H9 (cell line): ENCODE measurements around the gene UNC80. TPM values are rescaled to one million over a fixed set of nuclear protein-coding genes. Genes with fewer than 3 reads are reported as not detected.

ENCODE experiments used
- DNase-seq: peaks from one replicate; pipeline ENCODE4 v3.0.0-alpha.2; 2017
- H2AFZ ChIP-seq: one replicate; pipeline ENCODE4 v1.6.1; 2013; ENCODE audit warnings: mild to moderate bottlenecking, low read length, control low read depth, moderate library complexity
- H2AK5ac ChIP-seq: 2 replicates; pipeline ENCODE4 v1.6.1; 2013; ENCODE audit warnings: low read length, control low read depth, mixed read lengths; ENCODE audit not compliant: insufficient read length
- H2BK120ac ChIP-seq: one replicate; pipeline ENCODE4 v1.6.1; 2013; ENCODE audit warnings: low read depth, mild to moderate bottlenecking, low read length, control low read depth, inconsistent platforms; ENCODE audit not compliant: poor library complexity, severe bottlenecking
- H2BK12ac ChIP-seq: 2 replicates; pipeline ENCODE4 v1.6.1; 2013; ENCODE audit warnings: low read length, control low read depth, mixed read lengths, low read depth; ENCODE audit not compliant: insufficient read length
- H2BK15ac ChIP-seq: 2 replicates; pipeline ENCODE4 v1.6.1; 2013; ENCODE audit warnings: low read depth, low read length, control low read depth
- H2BK20ac ChIP-seq: one replicate; pipeline ENCODE4 v1.6.1; 2013; ENCODE audit warnings: low read depth, mild to moderate bottlenecking, low read length, control low read depth, inconsistent platforms; ENCODE audit not compliant: poor library complexity, severe bottlenecking
- H2BK5ac ChIP-seq: 2 replicates; pipeline ENCODE4 v1.6.1; 2013; ENCODE audit warnings: low read length, control low read depth, mixed read lengths; ENCODE audit not compliant: insufficient read length
- H3K14ac ChIP-seq: 2 replicates; pipeline ENCODE4 v1.6.1; 2013; ENCODE audit warnings: low read length, control low read depth; ENCODE audit not compliant: insufficient read depth
- H3K18ac ChIP-seq: 2 replicates; pipeline ENCODE4 v1.6.1; 2013; ENCODE audit warnings: low read depth, mild to moderate bottlenecking, mixed read lengths, low read length, control low read depth; ENCODE audit not compliant: insufficient read length
- H3K23ac ChIP-seq: 2 replicates; pipeline ENCODE4 v1.6.1; 2013; ENCODE audit warnings: low read length, control low read depth, mixed read lengths, low read depth; ENCODE audit not compliant: insufficient read length
- H3K23me2 ChIP-seq: 2 replicates; pipeline ENCODE4 v1.6.1; 2013; ENCODE audit warnings: low read depth, mild to moderate bottlenecking, mixed read lengths, low read length, control low read depth; ENCODE audit not compliant: insufficient read length, poor library complexity, severe bottlenecking
- H3K27ac ChIP-seq: 2 replicates; pipeline ENCODE4 v1.5.1; 2013; ENCODE audit warnings: low read length, control low read depth, mixed read lengths, low read depth; ENCODE audit not compliant: insufficient read length
- H3K27me3 ChIP-seq: 2 replicates; pipeline ENCODE4 v1.6.1; 2013; ENCODE audit warnings: low read length, control low read depth, inconsistent platforms; ENCODE audit not compliant: insufficient read depth
- H3K4ac ChIP-seq: 2 replicates; pipeline ENCODE4 v1.6.1; 2013; ENCODE audit warnings: low read depth, mild to moderate bottlenecking, control low read depth, inconsistent platforms, low read length, moderate library complexity
- H3K4me1 ChIP-seq: 2 replicates; pipeline ENCODE4 v1.6.1; 2013; ENCODE audit warnings: low read length, control low read depth, inconsistent platforms; ENCODE audit not compliant: insufficient read depth
- H3K4me2 ChIP-seq: 2 replicates; pipeline ENCODE4 v1.6.1; 2013; ENCODE audit warnings: low read length, control low read depth, mixed read lengths; ENCODE audit not compliant: insufficient read length, insufficient read depth
- H3K56ac ChIP-seq: 2 replicates; pipeline ENCODE4 v1.6.1; 2013; ENCODE audit warnings: low read depth, mild to moderate bottlenecking, mixed read lengths, low read length, control low read depth; ENCODE audit not compliant: insufficient read length
- H3K79me1 ChIP-seq: 2 replicates; pipeline ENCODE4 v1.6.1; 2013; ENCODE audit warnings: low read depth, mild to moderate bottlenecking, moderate library complexity, low read length, control low read depth, inconsistent platforms; ENCODE audit not compliant: insufficient read depth, poor library complexity, severe bottlenecking
- H3K79me2 ChIP-seq: 2 replicates; pipeline ENCODE4 v1.6.1; 2013; ENCODE audit warnings: low read length, control low read depth, inconsistent platforms; ENCODE audit not compliant: insufficient read depth
- H3K9ac ChIP-seq: 2 replicates; pipeline ENCODE4 v1.6.1; 2013; ENCODE audit warnings: low read length, control low read depth, mixed read lengths; ENCODE audit not compliant: insufficient read length; ENCODE audit errors: extremely low read depth
- H3K9me3 ChIP-seq: one replicate; pipeline ENCODE4 v1.6.1; 2013; ENCODE audit warnings: low read depth, low read length, inconsistent platforms; ENCODE audit not compliant: control insufficient read depth
- H3T11ph ChIP-seq: one replicate; pipeline ENCODE4 v1.6.1; 2013; ENCODE audit warnings: mild to moderate bottlenecking, low read length, control low read depth, inconsistent platforms
- H4K20me1 ChIP-seq: one replicate; pipeline ENCODE4 v1.6.1; 2013; ENCODE audit not compliant: control insufficient read depth, insufficient read length, insufficient read depth
- H4K5ac ChIP-seq: 2 replicates; pipeline ENCODE4 v1.6.1; 2013; ENCODE audit warnings: low read depth, mild to moderate bottlenecking, mixed read lengths, low read length, control low read depth; ENCODE audit not compliant: insufficient read length
- H4K8ac ChIP-seq: replicated peaks from 2 replicates; pipeline ENCODE4 v1.6.1; 2013; ENCODE audit warnings: low read length, control low read depth, mixed read lengths, low read depth; ENCODE audit not compliant: insufficient read length
- H4K91ac ChIP-seq: 2 replicates; pipeline ENCODE4 v1.6.1; 2013; ENCODE audit warnings: low read depth, mild to moderate bottlenecking, moderate library complexity, mixed read lengths, low read length, control low read depth; ENCODE audit not compliant: insufficient read length
- H3K27ac Mint-ChIP-seq, 3 experiments: 2 replicates in 2 of 3; 3 replicates in 1 of 3; pipeline ENCODE4 v1.8.0; 2020 to 2021; ENCODE audit warnings: mixed read lengths in 3 of 3, mild to moderate bottlenecking in 1 of 3, moderate library complexity in 1 of 3
- H3K27me3 Mint-ChIP-seq: 2 replicates; pipeline ENCODE4 v1.8.0; 2021; ENCODE audit warnings: low read depth, mild to moderate bottlenecking, moderate library complexity, mixed read lengths
- H3K36me3 Mint-ChIP-seq, 3 experiments: 2 replicates in 2 of 3; 3 replicates in 1 of 3; pipeline ENCODE4 v1.8.0; 2020 to 2021; ENCODE audit warnings: low read depth in 3 of 3, mixed read lengths in 3 of 3; ENCODE audit not compliant: insufficient read depth in 1 of 3
- H3K4me1 Mint-ChIP-seq, 2 experiments: 2 replicates each; pipeline ENCODE4 v1.8.0; 2020; ENCODE audit warnings: mixed read lengths in 2 of 2
- H3K4me3 Mint-ChIP-seq, 2 experiments: 2 replicates in 1 of 2; 3 replicates in 1 of 2; pipeline ENCODE4 v1.8.0; 2020 to 2021; ENCODE audit warnings: mild to moderate bottlenecking in 2 of 2, mixed read lengths in 2 of 2, moderate library complexity in 1 of 2
- H3K9me3 Mint-ChIP-seq, 2 experiments: 2 replicates in 1 of 2; 3 replicates in 1 of 2; pipeline ENCODE4 v1.8.0; 2020; ENCODE audit warnings: mild to moderate bottlenecking in 2 of 2, mixed read lengths in 2 of 2, moderate library complexity in 1 of 2
- CTCF ChIP-seq: fragments of 200-600 bp; sonication (generic); conservative IDR thresholded peaks from 3 replicates; pipeline ENCODE4 v1.8.0; 2021; ENCODE audit warnings: antibody characterized with exemption, mild to moderate bottlenecking
- WGBS: extraction: QIAGEN DNeasy Blood & Tissue Kit; methylation state at CpG from one replicate; pipeline ENCODE4 v1.1.7; 2013; ENCODE audit warnings: missing lambda C conversion rate, low lambda C conversion rate, mixed read lengths; ENCODE audit not compliant: insufficient read length; ENCODE audit errors: extremely low coverage; 5-methylcytosine and 5-hydroxymethylcytosine counted together
- total RNA-seq: library from RNA; stranded (reverse); gene quantifications from 2 replicates; pipeline ENCODE4 v1.2.1, GENCODE V29; 2021

Gene UNC80
- total RNA-seq, 1 experiment from 2014 or later = 0.52 TPM

GRCh38 chr2:209872675-209873074 is 101.0 kb downstream of the UNC80 start:
- H3K4ac ChIP-seq = no peak overlapping the region
- H2AFZ ChIP-seq = no peak overlapping the region
- Mint-ChIP-seq H3K36me3 (peaks cover 0 to under 1% (median 0%) of the 10 kb centered on the region in 3 experiments; a peak in 1 of 7 replicates), H3K9me3 (no peaks in the 10 kb centered on the region), H3K27ac (peak overlapping the region in 2 of 3 experiments; percentile 30 to 78; a peak in 4 of 7 replicates), H3K4me1 (peaks cover 6 to 8% of the 10 kb centered on the region in 2 experiments), H3K27me3 (peaks cover 5% of the 10 kb centered on the region; the same call in 1 of the 2 replicates), H3K4me3 (no peak overlapping the region)
- H3T11ph ChIP-seq = no peak overlapping the region
- no peak overlapping the region for H2BK12ac ChIP-seq
- H3K27ac ChIP-seq = no peak overlapping the region
- no peak for TF ChIP-seq CTCF
- H4K91ac ChIP-seq = no peak overlapping the region
- H3K4me1 ChIP-seq = no peaks in the 10 kb centered on the region
- H4K5ac ChIP-seq = no peak overlapping the region
- H2AK5ac ChIP-seq = no peak overlapping the region
- no peak overlapping the region for H3K56ac ChIP-seq
- H2BK15ac ChIP-seq = no peak overlapping the region
- no peak overlapping the region for H3K23ac ChIP-seq
- H2BK20ac ChIP-seq = no peak overlapping the region
- H3K14ac ChIP-seq = no peak overlapping the region
- H2BK5ac ChIP-seq = no peak overlapping the region
- H4K8ac ChIP-seq = no peak overlapping the region
- H3K79me2 ChIP-seq = no peaks in the 10 kb centered on the region
- no peak overlapping the region for H3K18ac ChIP-seq
- H3K9ac ChIP-seq = no peak overlapping the region
- H3K23me2 ChIP-seq = no peaks in the 10 kb centered on the region
- H4K20me1 ChIP-seq = no peaks in the 10 kb centered on the region
- no peaks in the 10 kb centered on the region for H3K79me1 ChIP-seq
- no peak overlapping the region for H3K4me2 ChIP-seq
- no CpG with 5 or more reads among the region's 9 CpGs for WGBS
- no peaks in the 10 kb centered on the region for H3K9me3 ChIP-seq
- no peak overlapping the region for H2BK120ac ChIP-seq
- H3K27me3 ChIP-seq = no peaks in the 10 kb centered on the region
- peak; percentile 83 for DNase-seq
